ENCODE measurements around the gene MAPK14. TPM values are rescaled to one million over a fixed set of nuclear protein-coding genes. Genes with fewer than 3 reads are reported as not detected.

MAPK14 gene
- total RNA-seq, 1 experiment from 2014 or later: 50.8 TPM

DNA sequence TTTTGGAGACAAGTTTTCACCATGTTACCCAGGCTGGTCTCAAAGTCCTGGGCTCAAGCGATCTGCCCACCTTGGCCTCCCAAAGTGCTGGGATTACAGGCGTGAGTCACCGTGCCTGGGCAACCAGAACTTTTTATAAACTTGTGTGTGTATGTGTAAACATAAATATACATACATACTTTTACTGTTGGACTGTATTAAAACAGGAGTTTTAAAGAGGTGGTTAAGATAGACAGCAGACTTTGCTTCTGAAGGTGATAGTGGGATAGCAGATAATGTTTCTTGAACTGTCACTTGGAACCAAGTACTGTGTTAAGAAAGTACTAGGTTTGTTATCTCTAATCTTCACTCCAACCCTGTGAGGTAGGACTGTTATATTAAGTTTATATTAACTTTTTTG lies 74.1 kb downstream of the MAPK14 start:
- Histone ChIP-seq H3K36me3 (ENCODE audit: insufficient read depth, low read length, poor library complexity, severe bottlenecking) (peaks cover 27% of the 10 kb centered on the region), H3K4me1 (ENCODE audit: insufficient read depth, low read length, poor library complexity, severe bottlenecking) (peaks cover 8% of the 10 kb centered on the region), H3K27ac (ENCODE audit: low read depth, low read length, poor library complexity, severe bottlenecking) (no peak overlapping the region), H3K4me3 (ENCODE audit: low read depth, low read length, poor library complexity, severe bottlenecking) (no peak overlapping the region), H3K27me3 (replicated peaks; ENCODE audit: insufficient read depth, low read depth, low read length, poor library complexity) (no peaks in the 10 kb centered on the region), H3K9me3 (ENCODE audit: low read depth, low read length, poor library complexity, severe bottlenecking) (no peaks in the 10 kb centered on the region)
- ChIA-PET CTCF (no interaction called here), POLR2A (ENCODE audit: low non-redundant PET) (no interaction called here)
- intact Hi-C loops (cut with micrococcal nuclease; ENCODE audit: unreplicated experiment): no loop called here
- TF ChIP-seq, protein P1, sequence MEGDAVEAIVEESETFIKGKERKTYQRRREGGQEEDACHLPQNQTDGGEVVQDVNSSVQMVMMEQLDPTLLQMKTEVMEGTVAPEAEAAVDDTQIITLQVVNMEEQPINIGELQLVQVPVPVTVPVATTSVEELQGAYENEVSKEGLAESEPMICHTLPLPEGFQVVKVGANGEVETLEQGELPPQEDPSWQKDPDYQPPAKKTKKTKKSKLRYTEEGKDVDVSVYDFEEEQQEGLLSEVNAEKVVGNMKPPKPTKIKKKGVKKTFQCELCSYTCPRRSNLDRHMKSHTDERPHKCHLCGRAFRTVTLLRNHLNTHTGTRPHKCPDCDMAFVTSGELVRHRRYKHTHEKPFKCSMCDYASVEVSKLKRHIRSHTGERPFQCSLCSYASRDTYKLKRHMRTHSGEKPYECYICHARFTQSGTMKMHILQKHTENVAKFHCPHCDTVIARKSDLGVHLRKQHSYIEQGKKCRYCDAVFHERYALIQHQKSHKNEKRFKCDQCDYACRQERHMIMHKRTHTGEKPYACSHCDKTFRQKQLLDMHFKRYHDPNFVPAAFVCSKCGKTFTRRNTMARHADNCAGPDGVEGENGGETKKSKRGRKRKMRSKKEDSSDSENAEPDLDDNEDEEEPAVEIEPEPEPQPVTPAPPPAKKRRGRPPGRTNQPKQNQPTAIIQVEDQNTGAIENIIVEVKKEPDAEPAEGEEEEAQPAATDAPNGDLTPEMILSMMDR (conservative IDR thresholded peaks at IDR 0.05; ENCODE audit: low read depth, low read length): no peak
- no peak for TF ChIP-seq EZH2 (IDR thresholded peaks at IDR 0.05; ENCODE audit: borderline replicate concordance, low read depth, low read length, poor library complexity, severe bottlenecking)
- no peak for DNase-seq (ENCODE audit: low spot score)
- BruUV-seq (replicated peaks): no TSS peak

DNA sequence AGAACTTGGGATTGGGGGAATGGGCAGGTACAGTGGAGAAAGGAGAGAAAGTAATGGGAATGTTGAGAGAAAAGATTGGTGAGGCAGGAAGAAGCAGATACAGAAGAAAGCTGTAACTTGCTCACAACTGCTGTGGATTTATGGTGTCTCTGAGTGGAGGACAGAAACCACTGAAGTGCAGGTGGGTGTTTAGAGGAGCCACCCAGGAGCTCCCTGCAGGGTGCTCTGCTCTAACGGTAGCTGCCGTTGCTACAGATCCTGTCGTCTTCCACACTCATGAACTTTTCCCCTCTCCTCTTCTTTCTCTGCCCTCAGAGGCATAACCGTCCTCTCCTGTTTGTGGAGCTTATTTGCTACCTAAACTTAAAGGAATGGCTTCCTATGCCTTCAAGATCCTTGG lies 75.2 kb downstream of the MAPK14 start:
- H3K36me3 ChIP-seq (ENCODE audit: insufficient read depth, low read length, poor library complexity, severe bottlenecking): peaks cover 32% of the 10 kb centered on the region
- CTCF ChIA-PET: no interaction called here
- H3K27ac ChIP-seq (ENCODE audit: low read depth, low read length, poor library complexity, severe bottlenecking): no peak overlapping the region
- no peak for TF ChIP-seq EZH2 (IDR thresholded peaks at IDR 0.05; ENCODE audit: borderline replicate concordance, low read depth, low read length, poor library complexity, severe bottlenecking)
- TF ChIP-seq, protein P1 (conservative IDR thresholded peaks at IDR 0.05; ENCODE audit: low read depth, low read length): no peak
- H3K4me3 ChIP-seq (ENCODE audit: low read depth, low read length, poor library complexity, severe bottlenecking): no peak overlapping the region
- POLR2A ChIA-PET (ENCODE audit: low non-redundant PET): interaction anchor here (0.6 kb wide), 1 partner anchor 580 kb away, joined by 9 read pairs; no protein-coding TSS in a partner anchor
- H3K9me3 ChIP-seq (ENCODE audit: low read depth, low read length, poor library complexity, severe bottlenecking): no peaks in the 10 kb centered on the region
- BruUV-seq (replicated peaks): no TSS peak
- no peak for DNase-seq (ENCODE audit: low spot score)
- H3K27me3 ChIP-seq (replicated peaks; ENCODE audit: insufficient read depth, low read depth, low read length, poor library complexity): no peaks in the 10 kb centered on the region
- intact Hi-C loops (cut with micrococcal nuclease; ENCODE audit: unreplicated experiment): no loop called here
- H3K4me1 ChIP-seq (ENCODE audit: insufficient read depth, low read length, poor library complexity, severe bottlenecking): peaks cover 8% of the 10 kb centered on the region

DNA sequence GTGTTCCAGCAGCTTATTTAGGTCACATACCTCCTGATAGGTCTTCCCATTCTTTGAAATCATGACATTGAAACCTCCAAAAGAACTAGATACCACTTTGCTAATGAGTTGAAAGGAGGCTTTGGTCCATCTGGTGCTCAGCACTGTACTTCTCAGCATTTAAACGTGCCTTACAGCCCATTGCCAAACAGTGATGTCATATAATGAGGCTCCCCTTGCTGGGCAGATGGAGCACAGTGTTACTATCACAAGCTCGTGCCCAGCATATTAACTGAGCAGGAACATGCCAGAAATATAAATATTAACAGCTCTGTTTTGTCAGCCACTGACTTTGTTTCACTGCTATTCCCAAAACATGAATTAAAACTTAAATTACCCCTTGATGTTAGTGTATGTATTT lies 77.2 kb downstream of the MAPK14 start:
- ChIA-PET CTCF (no interaction called here), POLR2A (ENCODE audit: low non-redundant PET) (no interaction called here)
- peaks cover 50% of the 10 kb centered on the region for H3K36me3 ChIP-seq (ENCODE audit: insufficient read depth, low read length, poor library complexity, severe bottlenecking)

More for the DNA sequence above, 77.2 kb downstream of the MAPK14 start:
- Histone ChIP-seq H3K4me3 (ENCODE audit: low read depth, low read length, poor library complexity, severe bottlenecking) (no peak overlapping the region), H3K27me3 (replicated peaks; ENCODE audit: insufficient read depth, low read depth, low read length, poor library complexity) (no peaks in the 10 kb centered on the region), H3K27ac (ENCODE audit: low read depth, low read length, poor library complexity, severe bottlenecking) (no peak overlapping the region), H3K9me3 (ENCODE audit: low read depth, low read length, poor library complexity, severe bottlenecking) (no peaks in the 10 kb centered on the region), H3K4me1 (ENCODE audit: insufficient read depth, low read length, poor library complexity, severe bottlenecking) (peaks cover 3% of the 10 kb centered on the region)
- no peak for DNase-seq (ENCODE audit: low spot score)
- TF ChIP-seq EZH2 (IDR thresholded peaks at IDR 0.05; ENCODE audit: borderline replicate concordance, low read depth, low read length, poor library complexity, severe bottlenecking): no peak
- TF ChIP-seq, protein P1 (conservative IDR thresholded peaks at IDR 0.05; ENCODE audit: low read depth, low read length): no peak
- intact Hi-C loops (cut with micrococcal nuclease; ENCODE audit: unreplicated experiment): no loop called here
- BruUV-seq (replicated peaks): no TSS peak

Measured in A673 (cell line).